Lower leg skin (tissue), 3 donors: ENCODE results near the gene MAP3K7CL.

Experiments
- POLR2A ChIP-seq, 2 donors: fragments of 450-650 bp; IDR thresholded peaks; one replicate each; pipeline ENCODE4 v1.6.1; 2016 to 2017; ENCODE audit warnings: antibody characterized with exemption in 2 of 2, mild to moderate bottlenecking in 1 of 2, moderate library complexity in 1 of 2
- TF ChIP-seq, protein P1 (sequence below), 3 donors: fragments of 450-650 bp; IDR thresholded peaks; one replicate each; pipeline ENCODE4 v1.5.1; 2016; ENCODE audit warnings: antibody characterized with exemption in 3 of 3, mild to moderate bottlenecking in 3 of 3, moderate library complexity in 2 of 3

DNA sequence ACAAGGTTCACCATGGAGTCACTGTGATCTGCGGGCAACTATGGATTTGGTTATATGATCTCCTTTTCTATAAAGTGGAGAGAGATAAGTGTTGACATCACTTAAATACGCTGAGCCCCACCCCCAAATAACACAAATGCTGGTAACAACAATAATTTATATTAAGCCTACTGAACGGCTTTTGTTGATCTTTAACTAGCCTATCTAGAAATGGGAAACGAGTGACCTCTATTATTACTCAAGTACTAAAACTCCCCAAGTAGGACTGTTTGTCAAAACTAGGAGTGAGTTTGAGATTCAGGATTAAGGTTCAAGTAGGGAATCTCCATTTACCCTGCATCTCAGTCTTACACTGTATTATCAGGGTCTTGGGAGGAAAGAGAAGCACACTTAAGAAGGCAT, 52.2 kb downstream of the MAP3K7CL start:
- TF ChIP-seq, protein P1, sequence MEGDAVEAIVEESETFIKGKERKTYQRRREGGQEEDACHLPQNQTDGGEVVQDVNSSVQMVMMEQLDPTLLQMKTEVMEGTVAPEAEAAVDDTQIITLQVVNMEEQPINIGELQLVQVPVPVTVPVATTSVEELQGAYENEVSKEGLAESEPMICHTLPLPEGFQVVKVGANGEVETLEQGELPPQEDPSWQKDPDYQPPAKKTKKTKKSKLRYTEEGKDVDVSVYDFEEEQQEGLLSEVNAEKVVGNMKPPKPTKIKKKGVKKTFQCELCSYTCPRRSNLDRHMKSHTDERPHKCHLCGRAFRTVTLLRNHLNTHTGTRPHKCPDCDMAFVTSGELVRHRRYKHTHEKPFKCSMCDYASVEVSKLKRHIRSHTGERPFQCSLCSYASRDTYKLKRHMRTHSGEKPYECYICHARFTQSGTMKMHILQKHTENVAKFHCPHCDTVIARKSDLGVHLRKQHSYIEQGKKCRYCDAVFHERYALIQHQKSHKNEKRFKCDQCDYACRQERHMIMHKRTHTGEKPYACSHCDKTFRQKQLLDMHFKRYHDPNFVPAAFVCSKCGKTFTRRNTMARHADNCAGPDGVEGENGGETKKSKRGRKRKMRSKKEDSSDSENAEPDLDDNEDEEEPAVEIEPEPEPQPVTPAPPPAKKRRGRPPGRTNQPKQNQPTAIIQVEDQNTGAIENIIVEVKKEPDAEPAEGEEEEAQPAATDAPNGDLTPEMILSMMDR (IDR thresholded peaks at IDR 0.05), result no peak
- TF ChIP-seq POLR2A (IDR thresholded peaks at IDR 0.05), result no peak
